HG03280 (cell line): ENCODE data around the gene SLC26A2.
"Not testable (repeated sequence)": the region's sequence is repeated elsewhere in the genome, so short reads cannot be mapped to it uniquely, and the experiment has no call there.

Source experiments
- ATAC-seq: cut with Tn5 transposase; IDR thresholded peaks from one replicate; pipeline ENCODE4 v1.9.1; 2021; ENCODE audit warnings: mild to moderate bottlenecking, moderate library complexity; ENCODE audit not compliant: unreplicated experiment

The SLC26A2 gene

GRCh38 chr5:149936700-149937091 is 23.9 kb upstream of the SLC26A2 start:
- ATAC-seq, result no peak

- no peak for ATAC-seq
These were observed 22.9 kb upstream of the SLC26A2 start for GRCh38 chr5:149937610-149938009.

- no peak for ATAC-seq
These were observed 22.3 kb upstream of the SLC26A2 start for GRCh38 chr5:149938279-149938678.

GRCh38 chr5:149938791-149939358 is 21.7 kb upstream of the SLC26A2 start:
- no peak for ATAC-seq

GRCh38 chr5:149939546-149939945 is 21.0 kb upstream of the SLC26A2 start:
- ATAC-seq, result no peak

GRCh38 chr5:149940077-149940574 is 20.4 kb upstream of the SLC26A2 start:
- ATAC-seq, result peak; percentile 93

GRCh38 chr5:149940941-149941644 is 19.5 kb upstream of the SLC26A2 start:
- no peak for ATAC-seq

- ATAC-seq, result no peak
These were observed 18.8 kb upstream of the SLC26A2 start for GRCh38 chr5:149941795-149942194.

GRCh38 chr5:149942199-149942598 is 18.4 kb upstream of the SLC26A2 start:
- no peak for ATAC-seq

GRCh38 chr5:149942741-149943169 is 17.8 kb upstream of the SLC26A2 start:
- ATAC-seq, result not testable (repeated sequence)

GRCh38 chr5:149943177-149943949 is 17.2 kb upstream of the SLC26A2 start:
- not testable (repeated sequence) for ATAC-seq

- no peak for ATAC-seq
These were observed 15.9 kb upstream of the SLC26A2 start, which contains the start of gene PDE6A for GRCh38 chr5:149944666-149945065. Gene PDE6A, minus strand, starts transcription at chr5:149944793. Its CDS starts 120 bp downstream, at chr5:149944673.

- ATAC-seq, result no peak
These were observed 14.4 kb upstream of the SLC26A2 start for GRCh38 chr5:149946118-149946517.

GRCh38 chr5:149948993-149949392 is 11.6 kb upstream of the SLC26A2 start:
- ATAC-seq, result no peak

GRCh38 chr5:149951138-149951749 is 9.3 kb upstream of the SLC26A2 start:
- no peak for ATAC-seq

- ATAC-seq, result no peak
These were observed 7.0 kb upstream of the SLC26A2 start for GRCh38 chr5:149953436-149954121.

GRCh38 chr5:149954798-149955197 is 5.8 kb upstream of the SLC26A2 start:
- ATAC-seq, result no peak

- ATAC-seq, result no peak
These were observed 3.9 kb upstream of the SLC26A2 start for GRCh38 chr5:149956685-149957084.

- no peak for ATAC-seq
These were observed 2.7 kb upstream of the SLC26A2 start for GRCh38 chr5:149957855-149958254.

GRCh38 chr5:149959406-149960236 is 937 bp upstream of the SLC26A2 start:
- peak; percentile 22 for ATAC-seq
